Neural progenitor cell (in vitro differentiated cells): Measurements from ENCODE around the gene TLE5. TPM values are rescaled to one million over a fixed set of nuclear protein-coding genes. Genes with fewer than 3 reads are reported as not detected.
A peak's percentile ranks its signal among the peaks of the same experiment; 100 is the strongest.
"Not testable (repeated sequence)": the region's sequence is repeated elsewhere in the genome, so short reads cannot be mapped to it uniquely, and the experiment has no call there.

Experiments
- DNase-seq: peaks from one replicate; pipeline ENCODE4 v3.0.0-alpha.2; 2016; ENCODE audit warnings: low spot score
- H2AFZ ChIP-seq: fragments of 200-600 bp; sonication (generic); replicated peaks from 2 replicates; pipeline ENCODE4 v1.6.1; 2016; ENCODE audit warnings: antibody characterized with exemption
- H3F3A ChIP-seq: fragments of 200-600 bp; sonication (generic); 2 replicates; pipeline ENCODE4 v1.6.1; 2016; ENCODE audit warnings: antibody characterized with exemption, low read depth
- H3K27ac ChIP-seq: fragments of 200-600 bp; sonication (generic); 2 replicates; pipeline ENCODE4 v1.5.1; 2016; ENCODE audit warnings: mild to moderate bottlenecking
- H3K27me3 ChIP-seq: fragments of 200-600 bp; sonication (generic); 2 replicates; pipeline ENCODE4 v1.6.1; 2016; ENCODE audit warnings: mild to moderate bottlenecking, moderate library complexity
- H3K36me3 ChIP-seq: fragments of 200-600 bp; sonication (generic); 2 replicates; pipeline ENCODE4 v1.5.1; 2016
- H3K4me1 ChIP-seq: fragments of 200-600 bp; sonication (generic); 2 replicates; pipeline ENCODE4 v1.6.1; 2016; ENCODE audit warnings: mixed run types
- H3K4me2 ChIP-seq: fragments of 200-600 bp; sonication (generic); 2 replicates; pipeline ENCODE4 v1.6.1; 2016
- H3K4me3 ChIP-seq: fragments of 200-600 bp; sonication (generic); 2 replicates; pipeline ENCODE4 v1.5.1; 2016
- H3K79me2 ChIP-seq: fragments of 200-600 bp; sonication (generic); 2 replicates; pipeline ENCODE4 v1.6.1; 2016; ENCODE audit warnings: low read depth
- H3K9ac ChIP-seq: fragments of 200-600 bp; sonication (generic); 2 replicates; pipeline ENCODE4 v1.6.1; 2016
- H3K9me3 ChIP-seq: fragments of 200-600 bp; sonication (generic); 2 replicates; pipeline ENCODE4 v1.5.1; 2016; ENCODE audit warnings: low read depth
- H4K20me1 ChIP-seq: fragments of 200-600 bp; sonication (generic); 2 replicates; pipeline ENCODE4 v1.6.1; 2016; ENCODE audit warnings: low read depth
- H3K27ac Mint-ChIP-seq: 3 replicates; pipeline ENCODE4 v1.8.0; 2021; ENCODE audit warnings: mixed read lengths
- H3K27me3 Mint-ChIP-seq: 2 replicates; pipeline ENCODE4 v1.8.0; 2022; ENCODE audit warnings: low read depth, mild to moderate bottlenecking, inconsistent platforms, moderate library complexity, mixed read lengths; ENCODE audit not compliant: insufficient read depth
- H3K36me3 Mint-ChIP-seq: 3 replicates; pipeline ENCODE4 v1.8.0; 2021; ENCODE audit warnings: mixed read lengths
- H3K4me1 Mint-ChIP-seq: 3 replicates; pipeline ENCODE4 v1.8.0; 2021; ENCODE audit warnings: mixed read lengths
- H3K4me3 Mint-ChIP-seq: 3 replicates; pipeline ENCODE4 v1.8.0; 2021; ENCODE audit warnings: mild to moderate bottlenecking, moderate library complexity, mixed read lengths
- H3K9me3 Mint-ChIP-seq: 3 replicates; pipeline ENCODE4 v1.8.0; 2020; ENCODE audit warnings: mixed read lengths
- EZH2 ChIP-seq: fragments of 200-600 bp; sonication (generic); IDR thresholded peaks from 2 replicates; pipeline ENCODE4 v1.6.1; 2017; ENCODE audit warnings: antibody characterized with exemption, mild to moderate bottlenecking, moderate library complexity
- EZH2phosphoT487 ChIP-seq: fragments of 200-600 bp; sonication (generic); IDR thresholded peaks from 2 replicates; pipeline ENCODE4 v1.6.1; 2017; ENCODE audit warnings: antibody characterized with exemption
- total RNA-seq: library from RNA; depleted of rRNA; stranded (reverse); fragments of >200 nt; gene quantifications from 2 replicates; pipeline ENCODE4 v1.2.3, GENCODE V29; 2015; ENCODE audit warnings: low replicate concordance
- TF ChIP-seq, protein P1 (sequence below): fragments of 200-600 bp; sonication (generic); IDR thresholded peaks from 2 replicates; pipeline ENCODE4 v1.5.1; 2017; ENCODE audit warnings: antibody characterized with exemption, mild to moderate bottlenecking

The TLE5 gene
- total RNA-seq, 1 donor from 2014 or later, result 54.6 TPM

GRCh38 chr19:3039125-3039524, 23.2 kb downstream of the TLE5 start:
- H3K4me3 Mint-ChIP-seq, result peak overlapping the region; percentile 52
- H3K9ac ChIP-seq, result no peak overlapping the region
- TF ChIP-seq EZH2phosphoT487, result no peak
- TF ChIP-seq, protein P1, sequence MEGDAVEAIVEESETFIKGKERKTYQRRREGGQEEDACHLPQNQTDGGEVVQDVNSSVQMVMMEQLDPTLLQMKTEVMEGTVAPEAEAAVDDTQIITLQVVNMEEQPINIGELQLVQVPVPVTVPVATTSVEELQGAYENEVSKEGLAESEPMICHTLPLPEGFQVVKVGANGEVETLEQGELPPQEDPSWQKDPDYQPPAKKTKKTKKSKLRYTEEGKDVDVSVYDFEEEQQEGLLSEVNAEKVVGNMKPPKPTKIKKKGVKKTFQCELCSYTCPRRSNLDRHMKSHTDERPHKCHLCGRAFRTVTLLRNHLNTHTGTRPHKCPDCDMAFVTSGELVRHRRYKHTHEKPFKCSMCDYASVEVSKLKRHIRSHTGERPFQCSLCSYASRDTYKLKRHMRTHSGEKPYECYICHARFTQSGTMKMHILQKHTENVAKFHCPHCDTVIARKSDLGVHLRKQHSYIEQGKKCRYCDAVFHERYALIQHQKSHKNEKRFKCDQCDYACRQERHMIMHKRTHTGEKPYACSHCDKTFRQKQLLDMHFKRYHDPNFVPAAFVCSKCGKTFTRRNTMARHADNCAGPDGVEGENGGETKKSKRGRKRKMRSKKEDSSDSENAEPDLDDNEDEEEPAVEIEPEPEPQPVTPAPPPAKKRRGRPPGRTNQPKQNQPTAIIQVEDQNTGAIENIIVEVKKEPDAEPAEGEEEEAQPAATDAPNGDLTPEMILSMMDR, result no peak
- no peak for TF ChIP-seq EZH2
- no peaks in the 10 kb centered on the region for H3K79me2 ChIP-seq
- H3K4me1 ChIP-seq, result peaks cover 27% of the 10 kb centered on the region
- H3K4me1 Mint-ChIP-seq, result peaks cover 35% of the 10 kb centered on the region
- peaks cover 39% of the 10 kb centered on the region for H3F3A ChIP-seq
- H2AFZ ChIP-seq, result no peak overlapping the region
- peaks cover 16% of the 10 kb centered on the region for H4K20me1 ChIP-seq
- no peak for DNase-seq
- H3K36me3 ChIP-seq, result no peaks in the 10 kb centered on the region
- H3K27ac Mint-ChIP-seq, result peak overlapping the region; percentile 40
- peaks cover 2% of the 10 kb centered on the region for H3K9me3 Mint-ChIP-seq
- no peak overlapping the region for H3K27ac ChIP-seq
- no peaks in the 10 kb centered on the region for H3K9me3 ChIP-seq
- peaks cover 62% of the 10 kb centered on the region for H3K27me3 Mint-ChIP-seq
- H3K4me3 ChIP-seq, result no peak overlapping the region
- H3K4me2 ChIP-seq, result no peak overlapping the region
- H3K36me3 Mint-ChIP-seq, result no peaks in the 10 kb centered on the region
- H3K27me3 ChIP-seq, result peaks cover 48% of the 10 kb centered on the region

DNA sequence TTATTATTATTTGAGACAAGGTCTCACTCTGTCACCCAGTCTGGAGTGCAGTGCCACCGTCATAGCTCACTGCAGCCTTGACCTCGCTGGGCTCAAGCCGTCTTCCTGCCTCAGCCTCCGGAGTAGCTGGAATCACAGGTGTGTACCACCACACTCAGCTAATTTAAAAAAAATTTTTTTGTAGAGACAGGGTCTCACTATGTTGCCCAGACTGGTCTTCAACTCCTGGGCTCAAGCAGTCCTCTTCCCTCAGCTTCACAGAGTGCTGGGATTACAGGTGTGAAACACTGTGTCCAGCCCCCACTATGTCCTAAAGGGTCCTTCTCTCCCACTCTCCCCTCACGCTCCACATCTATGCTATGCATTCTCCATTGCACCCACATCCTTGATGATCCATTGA, 24.1 kb downstream of the TLE5 start:
- H3K36me3 Mint-ChIP-seq, result no peaks in the 10 kb centered on the region
- no peaks in the 10 kb centered on the region for H3K9me3 ChIP-seq
- no peak overlapping the region for H3K4me2 ChIP-seq
- TF ChIP-seq EZH2 (no peak), EZH2phosphoT487 (no peak)
- TF ChIP-seq, protein P1, result no peak
- H3K36me3 ChIP-seq, result no peaks in the 10 kb centered on the region
- no peak overlapping the region for H2AFZ ChIP-seq
- H3K4me1 ChIP-seq, result peaks cover 30% of the 10 kb centered on the region
- peaks cover 39% of the 10 kb centered on the region for H3K4me1 Mint-ChIP-seq
- peaks cover 66% of the 10 kb centered on the region for H3K27me3 Mint-ChIP-seq
- H3K9ac ChIP-seq, result no peak overlapping the region
- peaks cover 57% of the 10 kb centered on the region for H3K27me3 ChIP-seq
- no peak overlapping the region for H3K4me3 ChIP-seq
- no peak overlapping the region for H3K27ac Mint-ChIP-seq
- peak overlapping the region; percentile 9 for H3K4me3 Mint-ChIP-seq
- H3K79me2 ChIP-seq, result no peaks in the 10 kb centered on the region
- no peak for DNase-seq
- no peak overlapping the region for H3K27ac ChIP-seq
- H3F3A ChIP-seq, result peaks cover 39% of the 10 kb centered on the region
- peaks cover 16% of the 10 kb centered on the region for H4K20me1 ChIP-seq
- H3K9me3 Mint-ChIP-seq, result peaks cover 2% of the 10 kb centered on the region

DNA sequence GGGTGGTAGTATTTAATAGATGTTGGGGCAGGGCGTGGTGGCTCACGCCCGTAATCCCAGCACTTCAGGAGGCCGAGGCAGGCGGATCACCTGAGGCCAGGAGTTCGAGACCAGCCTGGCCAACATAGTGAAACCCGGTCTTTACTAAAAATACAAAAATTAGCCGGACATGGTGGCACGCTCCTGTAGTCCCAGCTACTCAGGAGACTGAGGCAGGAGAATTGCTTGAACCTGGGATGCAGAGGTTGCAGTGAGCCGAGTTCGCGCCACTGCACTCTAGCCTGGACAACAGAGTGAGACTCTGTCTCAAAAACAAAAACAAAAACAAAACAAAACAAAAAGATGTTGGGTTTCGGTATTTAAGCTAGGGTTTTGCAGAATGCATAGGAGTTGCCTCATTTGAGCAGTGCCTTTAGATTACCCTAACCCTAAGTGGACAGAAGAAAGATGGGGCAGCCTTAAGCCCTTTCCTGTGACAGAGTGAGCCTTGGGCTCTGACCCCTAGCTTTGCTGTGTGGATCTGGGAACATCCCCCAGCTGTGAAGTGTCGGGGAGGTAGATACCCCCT, 25.2 kb downstream of the TLE5 start:
- Histone ChIP-seq H4K20me1 (peaks cover 16% of the 10 kb centered on the region), H3F3A (peaks cover 31% of the 10 kb centered on the region), H3K4me1 (peaks cover 22% of the 10 kb centered on the region), H3K27me3 (peaks cover 68% of the 10 kb centered on the region)
- not testable (repeated sequence) for H3K9ac ChIP-seq, H3K9me3 Mint-ChIP-seq, DNase-seq, H2AFZ ChIP-seq, H3K27ac ChIP-seq, H3K4me2 ChIP-seq, H3K27ac Mint-ChIP-seq, H3K9me3 ChIP-seq, H3K36me3 Mint-ChIP-seq, H3K79me2 ChIP-seq, H3K4me3 ChIP-seq, H3K36me3 ChIP-seq
- peak; percentile 4 for TF ChIP-seq EZH2phosphoT487
- Mint-ChIP-seq H3K4me1 (peaks cover 34% of the 10 kb centered on the region), H3K4me3 (peak overlapping the region; percentile 84), H3K27me3 (peaks cover 70% of the 10 kb centered on the region)

DNA sequence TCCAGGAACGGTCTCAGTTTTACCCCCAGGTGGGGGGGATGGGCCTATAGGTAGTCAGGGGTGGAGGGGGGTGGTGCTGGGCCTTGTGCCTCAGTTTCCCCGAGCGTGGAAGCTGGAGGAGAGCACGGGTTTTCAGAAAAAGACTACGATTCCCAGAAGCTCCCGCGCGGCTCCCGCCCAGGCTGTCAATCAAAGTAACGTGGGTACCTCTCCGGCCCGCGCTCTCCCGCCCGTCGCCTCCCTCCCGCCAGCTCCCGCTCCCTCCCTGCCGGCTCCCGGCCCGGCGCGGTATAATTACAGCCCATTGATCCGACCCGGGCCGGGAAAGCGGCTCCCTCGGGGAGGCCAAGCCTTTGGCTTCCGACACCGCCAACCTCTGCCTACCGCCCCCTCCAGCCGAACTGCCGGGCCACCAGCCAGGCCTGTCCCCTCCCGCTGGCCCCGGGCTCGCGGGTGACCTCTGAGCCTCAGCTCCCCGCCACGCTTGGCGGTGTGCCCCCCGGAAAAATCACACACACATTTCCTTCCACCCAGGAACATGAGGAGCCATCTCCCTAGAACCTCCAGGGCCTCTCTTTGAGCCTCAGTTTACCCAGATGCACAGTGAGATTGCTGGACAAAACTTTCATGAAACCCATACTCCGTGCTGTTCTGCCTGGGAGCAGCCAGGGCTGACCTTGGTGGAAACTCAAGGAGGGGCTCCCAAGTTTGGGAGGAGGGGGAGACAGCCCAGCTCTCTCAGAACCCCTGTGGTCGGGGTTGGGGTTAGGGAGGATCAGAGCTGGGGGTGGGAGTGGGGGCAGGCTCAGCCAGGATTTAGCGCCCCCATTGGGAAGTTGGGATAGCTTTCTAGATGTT, 25.9 kb downstream of the TLE5 start:
- Histone ChIP-seq H3F3A (peaks cover 24% of the 10 kb centered on the region), H3K27me3 (peaks cover 75% of the 10 kb centered on the region), H3K36me3 (no peaks in the 10 kb centered on the region), H3K4me1 (peaks cover 17% of the 10 kb centered on the region), H3K4me3 (peak overlapping the region; percentile 56), H3K9ac (no peak overlapping the region), H3K79me2 (no peaks in the 10 kb centered on the region), H4K20me1 (peaks cover 12% of the 10 kb centered on the region), H3K9me3 (no peaks in the 10 kb centered on the region), H3K27ac (peak overlapping the region; percentile 27), H3K4me2 (peak overlapping the region; percentile 68), H2AFZ (peak overlapping the region; percentile 84)
- DNase-seq, result peak; percentile 99
- Mint-ChIP-seq H3K4me3 (peak overlapping the region; percentile 84), H3K27ac (no peak overlapping the region), H3K27me3 (peaks cover 75% of the 10 kb centered on the region), H3K36me3 (no peaks in the 10 kb centered on the region), H3K9me3 (peaks cover 2% of the 10 kb centered on the region), H3K4me1 (peaks cover 32% of the 10 kb centered on the region)
- TF ChIP-seq, protein P1, result peak; percentile 19
- peak; percentile 56 for TF ChIP-seq EZH2phosphoT487
- TF ChIP-seq EZH2, result peak; percentile 40
